ENCODE measurements around the gene TMA16.
"Not testable (repeated sequence)": the region's sequence is repeated elsewhere in the genome, so short reads cannot be mapped to it uniquely, and the experiment has no call there.

TMA16 gene

GRCh38 chr4:163528653-163529052, 34.2 kb downstream of the TMA16 start:
- TF ChIP-seq CTCF (conservative IDR thresholded peaks at IDR 0.05; ENCODE audit: control insufficient read depth, insufficient read depth, low read depth, low read length): no peak
- no peak overlapping the region for H3K4me3 ChIP-seq (ENCODE audit: control insufficient read depth, low read depth, low read length)
- no peak for DNase-seq (ENCODE audit: low read depth)

GRCh38 chr4:163534056-163534455, 39.6 kb downstream of the TMA16 start:
- no peak for DNase-seq (ENCODE audit: low read depth)
- H3K4me3 ChIP-seq (ENCODE audit: control insufficient read depth, low read depth, low read length): no peak overlapping the region
- no peak for TF ChIP-seq CTCF (conservative IDR thresholded peaks at IDR 0.05; ENCODE audit: control insufficient read depth, insufficient read depth, low read depth, low read length)

GRCh38 chr4:163535657-163536056, 41.2 kb downstream of the TMA16 start:
- no peak overlapping the region for H3K4me3 ChIP-seq (ENCODE audit: control insufficient read depth, low read depth, low read length)
- TF ChIP-seq CTCF (conservative IDR thresholded peaks at IDR 0.05; ENCODE audit: control insufficient read depth, insufficient read depth, low read depth, low read length): no peak
- DNase-seq (ENCODE audit: low read depth): no peak

- no peak for DNase-seq (ENCODE audit: low read depth)
- H3K4me3 ChIP-seq (ENCODE audit: control insufficient read depth, low read depth, low read length): no peak overlapping the region
- TF ChIP-seq CTCF (conservative IDR thresholded peaks at IDR 0.05; ENCODE audit: control insufficient read depth, insufficient read depth, low read depth, low read length): no peak
These were observed 41.6 kb downstream of the TMA16 start for GRCh38 chr4:163536091-163536490.

GRCh38 chr4:163537114-163537513, 42.6 kb downstream of the TMA16 start:
- no peak overlapping the region for H3K4me3 ChIP-seq (ENCODE audit: control insufficient read depth, low read depth, low read length)
- DNase-seq (ENCODE audit: low read depth): no peak
- TF ChIP-seq CTCF (conservative IDR thresholded peaks at IDR 0.05; ENCODE audit: control insufficient read depth, insufficient read depth, low read depth, low read length): no peak

GRCh38 chr4:163538820-163539219, 44.3 kb downstream of the TMA16 start:
- not testable (repeated sequence) for H3K4me3 ChIP-seq (ENCODE audit: control insufficient read depth, low read depth, low read length); DNase-seq (ENCODE audit: low read depth)

GRCh38 chr4:163540448-163540847, 46.0 kb downstream of the TMA16 start:
- no peak overlapping the region for H3K4me3 ChIP-seq (ENCODE audit: control insufficient read depth, low read depth, low read length)
- no peak for DNase-seq (ENCODE audit: low read depth)
- no peak for TF ChIP-seq CTCF (conservative IDR thresholded peaks at IDR 0.05; ENCODE audit: control insufficient read depth, insufficient read depth, low read depth, low read length)
